Hepatocyte (in vitro differentiated cells): ENCODE measurements around the gene PLEKHA7. TPM values are rescaled to one million over a fixed set of nuclear protein-coding genes. Genes with fewer than 3 reads are reported as not detected.

Experiments used
- DNase-seq: peaks from one replicate; pipeline ENCODE4 v3.0.0-alpha.2; 2016; ENCODE audit warnings: low spot score
- H2AFZ ChIP-seq: fragments of 200-600 bp; sonication (generic); 2 replicates; pipeline ENCODE4 v1.6.0; 2016; ENCODE audit warnings: antibody characterized with exemption, mild to moderate bottlenecking
- H3K27ac ChIP-seq: fragments of 200-600 bp; sonication (generic); 2 replicates; pipeline ENCODE4 v1.5.1; 2016; ENCODE audit warnings: mild to moderate bottlenecking
- H3K27me3 ChIP-seq: fragments of 200-600 bp; sonication (generic); 2 replicates; pipeline ENCODE4 v1.6.1; 2016
- H3K36me3 ChIP-seq: fragments of 200-600 bp; sonication (generic); replicated peaks from 2 replicates; pipeline ENCODE4 v1.5.1; 2016; ENCODE audit warnings: low read depth; ENCODE audit not compliant: insufficient read depth
- H3K4me1 ChIP-seq: fragments of 200-600 bp; sonication (generic); 2 replicates; pipeline ENCODE4 v1.5.1; 2016; ENCODE audit warnings: mild to moderate bottlenecking, moderate library complexity; ENCODE audit not compliant: insufficient read depth
- H3K4me2 ChIP-seq: fragments of 200-600 bp; sonication (generic); 2 replicates; pipeline ENCODE4 v1.6.0; 2016
- H3K4me3 ChIP-seq: fragments of 200-600 bp; sonication (generic); 2 replicates; pipeline ENCODE4 v1.5.1; 2016; ENCODE audit warnings: mild to moderate bottlenecking
- H3K79me2 ChIP-seq: fragments of 200-600 bp; sonication (generic); 2 replicates; pipeline ENCODE4 v1.6.0; 2017; ENCODE audit warnings: mild to moderate bottlenecking
- H3K9me2 ChIP-seq: fragments of 200-600 bp; sonication (generic); replicated peaks from 2 replicates; pipeline ENCODE4 v1.6.0; 2017; ENCODE audit warnings: mild to moderate bottlenecking; ENCODE audit not compliant: insufficient read depth
- H3K9me3 ChIP-seq: fragments of 200-600 bp; sonication (generic); 2 replicates; pipeline ENCODE4 v1.5.1; 2016; ENCODE audit warnings: low read depth, mild to moderate bottlenecking
- H4K20me1 ChIP-seq: fragments of 200-600 bp; sonication (generic); 2 replicates; pipeline ENCODE4 v1.6.0; 2016; ENCODE audit warnings: mild to moderate bottlenecking; ENCODE audit not compliant: insufficient read depth, poor library complexity, severe bottlenecking
- CTCF ChIP-seq: fragments of 200-600 bp; sonication (generic); IDR thresholded peaks from 2 replicates; pipeline ENCODE4 v1.5.1; 2016; ENCODE audit warnings: antibody characterized with exemption, mild to moderate bottlenecking; ENCODE audit not compliant: poor library complexity
- EZH2 ChIP-seq: fragments of 200-600 bp; sonication (generic); IDR thresholded peaks from 2 replicates; pipeline ENCODE4 v1.6.1; 2016; ENCODE audit warnings: antibody characterized with exemption, mild to moderate bottlenecking, borderline replicate concordance
- EZH2phosphoT487 ChIP-seq: fragments of 200-600 bp; sonication (generic); IDR thresholded peaks from one replicate; pipeline ENCODE4 v1.6.1; 2018; ENCODE audit warnings: antibody characterized with exemption, mild to moderate bottlenecking, low read depth, moderate library complexity; ENCODE audit not compliant: unreplicated experiment, severe bottlenecking
- WGBS: methylation state at CpG from one replicate; pipeline ENCODE4 v1.1.6; 2016; ENCODE audit warnings: low lambda C conversion rate; ENCODE audit errors: missing lambda C conversion rate; 5-methylcytosine and 5-hydroxymethylcytosine counted together
- polyA plus RNA-seq: library from polyadenylated mRNA; unstranded; fragments of >200 nt; fragmentation: Nextera tagmentation; extraction: Ambion mirVana; gene quantifications from 2 replicates; pipeline ENCODE4 v1.2.1, GENCODE V29; 2016
- total RNA-seq: library from RNA; depleted of rRNA; stranded (reverse); fragments of >200 nt; gene quantifications from 2 replicates; pipeline ENCODE4 v1.2.3, GENCODE V29; 2014

The PLEKHA7 gene
- total and polyA plus RNA-seq, 2 experiments from 2014 or later = 16.7 to 35.6 TPM

GRCh38 chr11:16770016-16770415 lies 244.2 kb downstream of the PLEKHA7 start:
- WGBS = 55% methylated on average over 11 of the region's 11 CpGs
- Histone ChIP-seq H3K9me2 (no peaks in the 10 kb centered on the region), H3K9me3 (no peaks in the 10 kb centered on the region), H3K27ac (no peak overlapping the region), H3K36me3 (no peaks in the 10 kb centered on the region), H3K4me1 (no peaks in the 10 kb centered on the region), H2AFZ (no peak overlapping the region), H3K4me3 (no peak overlapping the region), H4K20me1 (no peaks in the 10 kb centered on the region), H3K27me3 (no peaks in the 10 kb centered on the region), H3K79me2 (no peaks in the 10 kb centered on the region), H3K4me2 (no peak overlapping the region)
- no peak for DNase-seq
- TF ChIP-seq EZH2phosphoT487 (no peak), CTCF (no peak), EZH2 (no peak)

- TF ChIP-seq EZH2 (no peak), CTCF (no peak), EZH2phosphoT487 (no peak)
- H3K27me3 ChIP-seq = no peaks in the 10 kb centered on the region
- H4K20me1 ChIP-seq = no peaks in the 10 kb centered on the region
- no peak overlapping the region for H3K4me2 ChIP-seq
- no peak overlapping the region for H3K4me3 ChIP-seq
- no peak overlapping the region for H2AFZ ChIP-seq
- no peaks in the 10 kb centered on the region for H3K9me2 ChIP-seq
- no peaks in the 10 kb centered on the region for H3K36me3 ChIP-seq
- no peak for DNase-seq
- no peaks in the 10 kb centered on the region for H3K9me3 ChIP-seq
- H3K4me1 ChIP-seq = no peaks in the 10 kb centered on the region
- no peak overlapping the region for H3K27ac ChIP-seq
- WGBS = 96% methylated on average over 4 of the region's 4 CpGs
- no peaks in the 10 kb centered on the region for H3K79me2 ChIP-seq
Measured at GRCh38 chr11:16769386-16769785, 244.8 kb downstream of the PLEKHA7 start.

GRCh38 chr11:16767957-16768356 lies 246.3 kb downstream of the PLEKHA7 start:
- H3K36me3 ChIP-seq = no peaks in the 10 kb centered on the region
- H3K4me2 ChIP-seq = no peak overlapping the region
- no peaks in the 10 kb centered on the region for H4K20me1 ChIP-seq
- 92% methylated on average over 4 of the region's 4 CpGs for WGBS
- H3K27ac ChIP-seq = no peak overlapping the region
- TF ChIP-seq CTCF (no peak), EZH2 (no peak), EZH2phosphoT487 (no peak)
- no peaks in the 10 kb centered on the region for H3K79me2 ChIP-seq
- no peak for DNase-seq
- no peak overlapping the region for H2AFZ ChIP-seq
- no peaks in the 10 kb centered on the region for H3K9me3 ChIP-seq
- no peaks in the 10 kb centered on the region for H3K27me3 ChIP-seq
- H3K4me3 ChIP-seq = no peak overlapping the region
- no peaks in the 10 kb centered on the region for H3K4me1 ChIP-seq
- H3K9me2 ChIP-seq = no peaks in the 10 kb centered on the region

- H3K36me3 ChIP-seq = no peaks in the 10 kb centered on the region
- TF ChIP-seq EZH2phosphoT487 (no peak), EZH2 (no peak), CTCF (no peak)
- no peak overlapping the region for H3K4me2 ChIP-seq
- DNase-seq = no peak
- H3K9me3 ChIP-seq = no peaks in the 10 kb centered on the region
- H3K79me2 ChIP-seq = no peaks in the 10 kb centered on the region
- H3K27me3 ChIP-seq = no peaks in the 10 kb centered on the region
- no peaks in the 10 kb centered on the region for H4K20me1 ChIP-seq
- H3K9me2 ChIP-seq = no peaks in the 10 kb centered on the region
- WGBS = 79% methylated on average over 4 of the region's 4 CpGs
- H2AFZ ChIP-seq = no peak overlapping the region
- H3K27ac ChIP-seq = no peak overlapping the region
- H3K4me1 ChIP-seq = no peaks in the 10 kb centered on the region
- no peak overlapping the region for H3K4me3 ChIP-seq
Measured at GRCh38 chr11:16767137-16767536, 247.1 kb downstream of the PLEKHA7 start.
